Measurements from ENCODE around the gene SMAD3.

DNA sequence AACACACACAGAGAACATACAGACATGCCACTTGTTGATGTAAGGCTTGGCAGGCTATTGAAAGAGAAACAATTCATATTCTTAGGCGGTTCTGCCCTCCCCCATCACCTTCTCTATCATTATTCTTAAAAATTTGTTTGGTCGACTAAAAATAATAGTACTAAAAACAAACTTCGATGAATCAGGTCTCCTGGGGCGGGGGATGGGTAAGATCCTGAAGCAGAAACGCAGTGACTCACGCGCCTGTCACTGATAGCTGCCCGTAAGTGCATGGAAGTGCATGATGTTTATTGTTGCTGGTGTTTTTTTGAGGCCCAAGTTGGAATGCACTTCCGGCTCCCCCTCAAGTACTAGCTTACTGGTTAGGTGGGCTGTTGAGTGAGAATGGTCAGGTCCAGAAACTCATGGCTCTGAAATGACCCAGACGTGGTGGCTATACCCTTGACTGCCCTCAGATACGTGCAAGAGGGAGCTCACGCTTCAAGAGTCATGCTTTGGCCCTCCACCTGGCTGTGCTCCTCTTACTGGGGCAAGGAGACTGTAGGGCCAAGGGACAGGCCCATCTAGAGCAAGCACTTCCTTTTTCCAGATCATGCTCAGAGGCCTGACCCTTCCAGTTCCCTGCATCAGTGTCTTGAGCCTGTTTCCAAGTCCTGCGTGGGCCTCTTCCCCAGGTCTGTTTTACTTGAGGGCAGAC is 10.9 kb downstream of the SMAD3 start:
- TF ChIP-seq CTCF (IDR thresholded peaks at IDR 0.05) (no peak), POLR2A (IDR thresholded peaks at IDR 0.05) (no peak), POLR2AphosphoS5 (IDR thresholded peaks at IDR 0.05) (no peak)

Data from prostate gland (tissue), 2 donors.